GM13976 (cell line): ENCODE measurements around the gene POFUT1.

Experiments
- DNase-seq: peaks from one replicate; pipeline ENCODE4 v3.0.0; 2012; ENCODE audit warnings: low spot score
- CTCF ChIP-seq: IDR thresholded peaks from 2 replicates; pipeline ENCODE4 v1.5.1; 2012; ENCODE audit warnings: borderline replicate concordance, mild to moderate bottlenecking; ENCODE audit not compliant: insufficient read depth; ENCODE audit errors: extremely low read depth, missing control alignments, control extremely low read depth
- in situ Hi-C: fragments of 300-500 bp; cut with MboI; formaldehyde crosslinking; loops from one replicate; pipeline ENCODE4 v1.12.0; 2022; ENCODE audit warnings: low sequenced_read_pairs, mixed read lengths, inconsistent platforms; ENCODE audit not compliant: unreplicated experiment

The POFUT1 gene

GRCh38 chr20:32277361-32278198 lies 69.9 kb downstream of the POFUT1 start, which contains the start of gene KIF3B:
TSS of gene KIF3B (plus strand) at chr20:32277651. CDS start at chr20:32309778, 32,127 bp downstream.
- in situ Hi-C loops: no loop called here
- DNase-seq: peak; percentile 97
- TF ChIP-seq CTCF: no peak

- in situ Hi-C loops: no loop called here
- peak; percentile 56 for DNase-seq
- TF ChIP-seq CTCF: no peak
These were observed 70.5 kb downstream of the POFUT1 start for GRCh38 chr20:32278199-32278643.

GRCh38 chr20:32281711-32282110 lies 74.0 kb downstream of the POFUT1 start:
- DNase-seq: no peak
- TF ChIP-seq CTCF: no peak
- in situ Hi-C loops: no loop called here

GRCh38 chr20:32282461-32282860 lies 74.8 kb downstream of the POFUT1 start:
- TF ChIP-seq CTCF: no peak
- in situ Hi-C loops: no loop called here
- DNase-seq: no peak

- no peak for TF ChIP-seq CTCF
- in situ Hi-C loops: no loop called here
- peak; percentile 26 for DNase-seq
These were observed 77.5 kb downstream of the POFUT1 start for GRCh38 chr20:32285082-32285620.

GRCh38 chr20:32285621-32286371 lies 78.1 kb downstream of the POFUT1 start:
- peak; percentile 55 for DNase-seq
- TF ChIP-seq CTCF: no peak
- in situ Hi-C loops: no loop called here
